ENCODE data around the gene CHRM1.

CHRM1 gene

DNA sequence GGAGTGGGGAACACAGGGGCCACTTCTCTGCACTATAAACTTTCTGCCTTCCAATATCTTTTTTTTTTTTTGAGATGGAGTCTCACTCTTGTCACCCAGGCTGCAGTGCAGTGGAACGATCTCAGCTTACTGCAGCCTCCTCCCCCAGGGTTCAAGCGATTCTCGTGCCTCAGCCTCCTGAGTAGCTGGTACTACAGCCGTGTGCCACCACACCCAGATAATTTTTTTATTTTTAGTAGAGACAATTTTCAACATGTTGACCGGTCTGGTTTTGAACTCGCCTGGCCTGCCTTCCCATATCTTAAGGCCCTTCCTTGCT is 38.8 kb downstream of the CHRM1 start:
- H3K4me3 ChIP-seq (ENCODE audit: low read length), result peak overlapping the region; percentile 98
- DNase-seq (ENCODE audit: low read depth), result no peak
- TF ChIP-seq, protein P1, sequence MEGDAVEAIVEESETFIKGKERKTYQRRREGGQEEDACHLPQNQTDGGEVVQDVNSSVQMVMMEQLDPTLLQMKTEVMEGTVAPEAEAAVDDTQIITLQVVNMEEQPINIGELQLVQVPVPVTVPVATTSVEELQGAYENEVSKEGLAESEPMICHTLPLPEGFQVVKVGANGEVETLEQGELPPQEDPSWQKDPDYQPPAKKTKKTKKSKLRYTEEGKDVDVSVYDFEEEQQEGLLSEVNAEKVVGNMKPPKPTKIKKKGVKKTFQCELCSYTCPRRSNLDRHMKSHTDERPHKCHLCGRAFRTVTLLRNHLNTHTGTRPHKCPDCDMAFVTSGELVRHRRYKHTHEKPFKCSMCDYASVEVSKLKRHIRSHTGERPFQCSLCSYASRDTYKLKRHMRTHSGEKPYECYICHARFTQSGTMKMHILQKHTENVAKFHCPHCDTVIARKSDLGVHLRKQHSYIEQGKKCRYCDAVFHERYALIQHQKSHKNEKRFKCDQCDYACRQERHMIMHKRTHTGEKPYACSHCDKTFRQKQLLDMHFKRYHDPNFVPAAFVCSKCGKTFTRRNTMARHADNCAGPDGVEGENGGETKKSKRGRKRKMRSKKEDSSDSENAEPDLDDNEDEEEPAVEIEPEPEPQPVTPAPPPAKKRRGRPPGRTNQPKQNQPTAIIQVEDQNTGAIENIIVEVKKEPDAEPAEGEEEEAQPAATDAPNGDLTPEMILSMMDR (conservative IDR thresholded peaks at IDR 0.05; ENCODE audit: low read depth, low read length), result no peak

DNA sequence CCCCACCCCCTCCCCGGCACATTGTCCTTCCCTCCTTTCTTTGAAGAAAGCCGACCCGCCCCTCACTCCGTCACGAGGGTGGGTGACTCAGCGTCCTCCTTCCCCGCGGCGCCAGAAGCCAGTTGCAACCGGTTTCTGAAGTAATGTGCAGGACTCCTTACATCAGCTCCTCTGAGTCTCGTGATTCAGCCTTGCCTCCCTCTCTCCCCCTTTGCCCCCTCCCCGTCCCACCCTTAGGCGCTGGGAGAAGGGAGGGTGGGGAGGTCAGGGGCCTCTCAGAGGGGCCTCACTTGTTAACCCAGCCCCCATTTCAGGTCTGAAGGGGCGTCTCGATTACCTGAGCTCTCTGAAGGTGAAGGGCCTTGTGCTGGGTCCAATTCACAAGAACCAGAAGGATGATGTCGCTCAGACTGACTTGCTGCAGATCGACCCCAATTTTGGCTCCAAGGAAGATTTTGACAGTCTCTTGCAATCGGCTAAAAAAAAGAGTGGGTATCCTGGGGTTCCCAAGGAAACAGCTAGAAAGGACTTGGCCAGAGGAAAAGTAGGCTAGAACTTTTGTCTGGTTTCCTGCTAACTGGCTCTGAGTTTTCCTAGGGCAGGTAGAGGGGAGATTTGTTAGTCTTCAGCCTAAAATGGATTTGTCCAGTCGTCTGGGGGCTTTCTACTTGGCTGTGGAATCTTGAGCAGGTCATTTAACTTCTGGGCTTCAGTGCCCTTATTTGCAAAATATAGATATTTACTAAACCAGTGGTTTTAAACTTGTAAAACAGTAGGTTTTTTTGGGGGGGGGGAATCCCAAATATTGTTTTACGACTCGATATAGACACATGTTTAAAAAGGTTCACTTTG is 39.4 kb downstream of the CHRM1 start:
- TF ChIP-seq, protein P1 (conservative IDR thresholded peaks at IDR 0.05; ENCODE audit: low read depth, low read length), result no peak
- peak; percentile 91 for DNase-seq (ENCODE audit: low read depth)
- H3K4me3 ChIP-seq (ENCODE audit: low read length), result peak overlapping the region; percentile 98

DNA sequence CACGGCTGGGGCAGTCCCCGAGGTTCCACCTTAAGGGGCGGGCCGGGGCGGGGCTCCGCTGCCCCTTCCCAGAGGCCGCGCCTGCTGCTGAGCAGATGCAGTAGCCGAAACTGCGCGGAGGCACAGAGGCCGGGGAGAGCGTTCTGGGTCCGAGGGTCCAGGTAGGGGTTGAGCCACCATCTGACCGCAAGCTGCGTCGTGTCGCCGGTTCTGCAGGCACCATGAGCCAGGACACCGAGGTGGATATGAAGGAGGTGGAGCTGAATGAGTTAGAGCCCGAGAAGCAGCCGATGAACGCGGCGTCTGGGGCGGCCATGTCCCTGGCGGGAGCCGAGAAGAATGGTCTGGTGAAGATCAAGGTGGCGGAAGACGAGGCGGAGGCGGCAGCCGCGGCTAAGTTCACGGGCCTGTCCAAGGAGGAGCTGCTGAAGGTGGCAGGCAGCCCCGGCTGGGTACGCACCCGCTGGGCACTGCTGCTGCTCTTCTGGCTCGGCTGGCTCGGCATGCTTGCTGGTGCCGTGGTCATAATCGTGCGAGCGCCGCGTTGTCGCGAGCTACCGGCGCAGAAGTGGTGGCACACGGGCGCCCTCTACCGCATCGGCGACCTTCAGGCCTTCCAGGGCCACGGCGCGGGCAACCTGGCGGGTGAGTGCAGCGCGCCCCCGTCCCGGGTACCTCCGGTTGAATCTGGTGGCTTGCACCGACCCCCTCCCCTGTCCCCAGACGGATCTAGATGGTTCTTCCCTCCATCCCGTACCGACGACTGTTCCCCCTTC is 40.2 kb downstream of the CHRM1 start, which contains the start of gene SLC3A2:
SLC3A2 (plus strand) TSS at position 94 of the 776 bp plus-strand sequence; CDS start at position 222, 128 bp downstream.
- no peak for DNase-seq (ENCODE audit: low read depth)
- TF ChIP-seq, protein P1 (conservative IDR thresholded peaks at IDR 0.05; ENCODE audit: low read depth, low read length), result peak; percentile 58
- H3K4me3 ChIP-seq (ENCODE audit: low read length), result peak within 1 kb of the TSS; percentile 98

DNA sequence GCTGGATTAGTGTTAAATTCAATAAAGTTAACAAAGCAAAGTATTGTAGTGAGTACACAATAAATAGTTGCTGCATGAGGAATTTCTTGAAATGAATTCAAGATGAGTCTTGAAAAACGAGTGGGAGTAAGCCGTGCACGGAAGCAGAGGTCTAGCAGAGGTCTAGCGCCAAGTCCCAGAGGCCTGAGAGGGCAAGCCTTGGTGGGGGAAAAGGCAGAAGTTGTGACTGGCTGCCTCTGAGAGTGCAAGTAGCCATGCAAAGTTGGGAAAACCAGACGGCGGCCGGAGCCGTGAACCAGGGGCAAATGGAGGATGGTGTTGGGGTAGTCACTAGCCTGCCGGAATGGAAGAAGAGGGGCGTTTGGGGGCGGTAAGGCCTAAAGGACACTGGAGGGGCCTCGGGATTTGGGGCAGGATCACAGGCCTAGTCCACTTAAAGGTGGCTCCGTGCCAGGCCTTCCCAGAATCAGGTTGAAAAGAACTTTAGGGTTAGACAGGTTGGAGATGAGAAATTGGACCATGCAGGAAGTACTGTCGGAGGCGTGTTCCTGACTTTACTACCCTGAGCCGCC is 40.8 kb downstream of the CHRM1 start:
- TF ChIP-seq, protein P1 (conservative IDR thresholded peaks at IDR 0.05; ENCODE audit: low read depth, low read length), result no peak
- peak overlapping the region; percentile 98 for H3K4me3 ChIP-seq (ENCODE audit: low read length)
- no peak for DNase-seq (ENCODE audit: low read depth)

DNA sequence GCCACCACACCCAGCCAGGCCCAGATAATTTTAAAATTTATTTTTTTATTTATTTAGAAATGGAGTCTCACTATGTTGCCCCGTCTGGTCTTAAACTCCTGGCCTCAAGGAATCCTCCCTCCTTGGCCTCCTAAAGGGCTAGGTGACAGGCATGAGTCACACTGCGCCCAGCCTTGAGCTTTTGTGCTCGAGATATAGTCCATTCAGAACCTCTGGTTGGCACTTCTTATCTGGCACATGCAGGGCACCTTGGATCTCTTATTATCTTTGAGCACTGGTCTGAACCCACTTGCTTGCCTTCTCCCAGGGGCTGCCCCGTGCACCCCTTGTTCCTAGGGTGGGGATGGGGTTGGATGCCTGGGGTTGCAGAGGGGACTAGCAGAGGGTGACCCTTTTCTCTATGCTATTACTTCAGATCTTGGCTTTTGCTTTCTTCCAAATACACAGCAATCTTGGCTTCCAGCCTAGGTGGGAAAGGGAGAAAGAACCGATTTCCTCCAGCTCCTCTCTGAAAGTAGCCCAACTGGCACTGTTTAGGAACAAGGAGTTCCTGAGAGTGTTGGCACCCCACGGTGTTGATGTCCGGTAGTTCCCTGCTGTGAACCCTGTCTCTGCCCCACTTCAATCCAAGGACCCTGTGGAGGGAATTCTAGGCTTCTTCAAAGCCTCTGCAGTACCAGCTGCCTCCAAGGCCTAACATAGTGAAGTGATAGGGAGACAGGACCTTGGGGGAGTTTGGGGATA is 41.8 kb downstream of the CHRM1 start:
- H3K4me3 ChIP-seq (ENCODE audit: low read length), result peak overlapping the region; percentile 19
- TF ChIP-seq, protein P1 (conservative IDR thresholded peaks at IDR 0.05; ENCODE audit: low read depth, low read length), result no peak
- no peak for DNase-seq (ENCODE audit: low read depth)

DNA sequence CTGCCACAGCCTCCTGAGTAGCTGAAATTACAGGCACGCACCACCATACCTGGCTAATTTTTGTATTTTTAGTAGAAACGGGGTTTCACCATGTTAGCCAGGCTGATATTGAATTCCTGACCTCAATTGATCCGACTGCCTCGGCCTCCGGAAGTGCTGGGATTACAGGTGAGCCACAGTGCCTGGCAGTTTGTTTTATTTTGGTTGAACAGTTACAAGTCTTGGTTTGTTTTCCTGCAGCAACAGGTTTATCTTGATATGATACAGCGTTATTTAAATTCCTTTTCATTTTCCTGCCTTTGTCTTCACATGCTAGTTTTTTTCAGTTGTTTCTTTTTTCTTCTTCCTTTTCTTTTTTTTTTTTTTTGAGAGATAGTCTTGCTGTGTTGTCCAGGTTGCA is 44.5 kb downstream of the CHRM1 start:
- DNase-seq (ENCODE audit: low read depth), result no peak
- no peak overlapping the region for H3K4me3 ChIP-seq (ENCODE audit: low read length)
- TF ChIP-seq, protein P1 (conservative IDR thresholded peaks at IDR 0.05; ENCODE audit: low read depth, low read length), result no peak

Data from retinal pigment epithelial cell (primary cell).